ENCODE results near the gene ADPRH.
"Not testable (repeated sequence)": the region's sequence is repeated elsewhere in the genome, so short reads cannot be mapped to it uniquely, and the experiment has no call there.

The ADPRH gene

DNA sequence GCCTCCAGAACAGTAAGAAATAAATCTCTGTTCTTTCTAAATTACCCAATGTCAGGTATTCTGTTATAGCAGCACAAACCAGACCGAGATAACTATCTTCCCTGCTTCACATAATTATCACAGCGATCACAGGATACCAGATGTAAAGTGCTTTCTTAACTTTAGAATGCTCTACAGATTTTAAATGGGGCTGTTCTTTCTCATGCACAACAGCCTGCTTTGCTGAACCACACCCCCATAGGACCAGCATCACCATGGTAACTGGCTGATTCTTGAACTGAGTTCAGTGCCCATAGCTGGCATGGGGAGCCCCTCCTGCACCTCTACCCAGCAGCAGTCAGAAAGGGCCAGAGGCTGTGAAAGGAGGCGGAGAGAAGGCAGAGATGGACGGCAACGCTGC, 27.7 kb upstream of the ADPRH start:
- no peak for TF ChIP-seq PKNOX1 (IDR thresholded peaks at IDR 0.05)
- ChIA-PET CTCF (no interaction called here), POLR2A (no interaction called here)
- no peak for DNase-seq (ENCODE audit: extremely low spot score)

GRCh38 chr3:119552928-119553327, 26.4 kb upstream of the ADPRH start:
- CTCF ChIA-PET; DNase-seq (ENCODE audit: extremely low spot score); POLR2A ChIA-PET: not testable (repeated sequence)

GRCh38 chr3:119553823-119554415, 25.4 kb upstream of the ADPRH start:
- TF ChIP-seq PKNOX1 (IDR thresholded peaks at IDR 0.05) (no peak), FOXK2 (IDR thresholded peaks at IDR 0.05) (no peak)
- POLR2A ChIA-PET = no interaction called here
- no peak for DNase-seq (ENCODE audit: extremely low spot score)
- CTCF ChIA-PET = no interaction called here

DNA sequence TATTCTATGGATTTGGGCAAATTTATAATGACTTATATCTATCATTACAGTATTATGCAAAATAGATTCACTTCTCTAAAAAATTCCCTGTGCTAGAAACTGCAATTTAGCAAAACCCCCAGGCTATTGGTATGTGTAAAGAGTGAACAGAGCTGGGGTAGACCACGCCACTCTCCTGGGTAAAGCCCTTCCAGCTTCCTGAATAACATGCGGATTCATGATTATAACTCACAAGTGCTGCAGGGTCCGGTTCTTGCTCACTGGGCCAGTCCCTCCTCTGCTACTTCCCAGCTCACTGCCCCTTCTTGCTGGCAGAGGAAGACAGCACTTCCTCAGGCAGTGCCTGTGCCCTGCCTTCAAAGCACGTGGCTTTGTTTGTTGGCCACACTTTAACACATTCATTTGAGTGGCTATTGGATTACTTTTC, 24.0 kb upstream of the ADPRH start:
- ChIA-PET CTCF (no interaction called here), POLR2A (no interaction called here)
- no peak for TF ChIP-seq BHLHE40 (IDR thresholded peaks at IDR 0.05; ENCODE audit: borderline replicate concordance)
- no peak for TF ChIP-seq FOXA1 (IDR thresholded peaks at IDR 0.05)
- no peak for TF ChIP-seq LEF1 (IDR thresholded peaks at IDR 0.05; ENCODE audit: borderline replicate concordance)
- no peak for TF ChIP-seq SUZ12 (IDR thresholded peaks at IDR 0.05)
- no peak for TF ChIP-seq NFRKB (IDR thresholded peaks at IDR 0.05)
- TF ChIP-seq ZNF384 (IDR thresholded peaks at IDR 0.05) = no peak
- TF ChIP-seq PKNOX1 (IDR thresholded peaks at IDR 0.05) = no peak
- no peak for TF ChIP-seq ELF4 (IDR thresholded peaks at IDR 0.05)
- no peak for TF ChIP-seq L3MBTL2 (conservative IDR thresholded peaks at IDR 0.05)
- TF ChIP-seq SP1 (IDR thresholded peaks at IDR 0.05) = no peak
- no peak for TF ChIP-seq FOXK2 (IDR thresholded peaks at IDR 0.05)
- no peak for TF ChIP-seq TARDBP (IDR thresholded peaks at IDR 0.05)
- TF ChIP-seq HDGF (IDR thresholded peaks at IDR 0.05; ENCODE audit: borderline replicate concordance) = no peak
- DNase-seq (ENCODE audit: extremely low spot score) = no peak

DNA sequence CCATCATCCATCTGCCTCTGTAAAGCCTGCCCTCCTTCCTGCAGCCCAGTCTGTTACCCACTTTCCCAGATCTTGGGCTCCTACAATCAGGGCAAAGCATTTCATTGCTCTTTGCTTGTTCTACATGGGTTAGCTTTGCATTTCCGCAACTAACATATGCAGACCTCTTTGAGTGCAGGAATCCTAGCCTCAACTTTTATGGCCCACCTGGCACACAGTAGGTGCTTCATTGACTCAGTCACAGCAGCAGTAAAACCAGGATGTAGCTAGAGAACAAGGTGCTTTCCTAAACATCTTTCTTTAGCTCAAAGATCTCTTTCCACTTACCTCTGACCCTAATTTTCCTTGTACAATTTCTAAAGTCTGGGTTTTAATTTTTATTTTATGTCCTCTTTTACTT, 23.4 kb upstream of the ADPRH start:
- ChIA-PET CTCF (no interaction called here), POLR2A (no interaction called here)
- no peak for TF ChIP-seq BHLHE40 (IDR thresholded peaks at IDR 0.05; ENCODE audit: borderline replicate concordance)
- TF ChIP-seq SP1 (IDR thresholded peaks at IDR 0.05) = no peak
- TF ChIP-seq SUZ12 (IDR thresholded peaks at IDR 0.05) = no peak
- TF ChIP-seq HDGF (IDR thresholded peaks at IDR 0.05; ENCODE audit: borderline replicate concordance) = no peak
- no peak for TF ChIP-seq NFRKB (IDR thresholded peaks at IDR 0.05)
- TF ChIP-seq FOXM1 (IDR thresholded peaks at IDR 0.05; ENCODE audit: borderline replicate concordance) = no peak
- no peak for TF ChIP-seq L3MBTL2 (conservative IDR thresholded peaks at IDR 0.05)
- no peak for TF ChIP-seq ARNT (IDR thresholded peaks at IDR 0.05)
- no peak for TF ChIP-seq PKNOX1 (IDR thresholded peaks at IDR 0.05)
- no peak for TF ChIP-seq ELF4 (IDR thresholded peaks at IDR 0.05)
- DNase-seq (ENCODE audit: extremely low spot score) = no peak

DNA sequence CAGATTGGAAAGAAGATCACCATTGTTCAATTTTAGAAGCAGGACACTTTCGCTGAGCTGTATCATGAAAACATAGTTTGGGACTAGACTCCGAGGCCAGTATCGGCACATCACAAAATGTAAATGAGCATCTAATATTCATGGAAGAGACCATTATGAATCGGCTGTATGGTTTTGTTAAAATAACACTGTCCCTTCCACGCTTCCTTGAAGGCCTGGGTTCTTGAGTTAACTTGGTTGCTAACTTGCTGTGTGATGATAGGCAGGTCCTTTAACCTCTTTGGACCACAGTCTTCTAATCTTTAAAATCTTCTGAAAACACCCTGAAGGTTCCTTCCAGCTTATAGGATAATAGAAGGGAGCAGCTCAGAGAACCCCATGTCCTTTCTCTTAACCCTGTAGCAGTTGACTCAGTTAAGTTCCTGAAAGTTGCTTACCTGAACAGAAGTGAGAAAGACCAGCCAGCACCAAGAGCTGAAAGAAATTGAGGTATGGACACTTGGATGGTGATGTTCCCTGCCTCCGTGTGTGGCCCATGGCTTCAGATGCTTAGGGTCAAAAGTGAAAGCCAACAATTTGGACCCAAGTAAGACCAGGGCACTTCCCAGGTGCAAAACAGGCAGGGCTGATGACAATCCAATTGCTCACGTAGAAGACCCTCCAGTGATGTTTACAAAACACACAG, 22.0 kb upstream of the ADPRH start:
- TF ChIP-seq ARNT (IDR thresholded peaks at IDR 0.05) = no peak
- TF ChIP-seq TARDBP (IDR thresholded peaks at IDR 0.05) = no peak
- TF ChIP-seq ELF4 (IDR thresholded peaks at IDR 0.05) = no peak
- no peak for TF ChIP-seq CTBP1 (IDR thresholded peaks at IDR 0.05; ENCODE audit: borderline replicate concordance)
- no peak for TF ChIP-seq BHLHE40 (IDR thresholded peaks at IDR 0.05; ENCODE audit: borderline replicate concordance)
- no peak for TF ChIP-seq L3MBTL2 (conservative IDR thresholded peaks at IDR 0.05)
- no peak for TF ChIP-seq FOXK2 (IDR thresholded peaks at IDR 0.05)
- TF ChIP-seq LEF1 (IDR thresholded peaks at IDR 0.05; ENCODE audit: borderline replicate concordance) = no peak
- no peak for TF ChIP-seq SUZ12 (IDR thresholded peaks at IDR 0.05)
- no peak for TF ChIP-seq FOXM1 (IDR thresholded peaks at IDR 0.05; ENCODE audit: borderline replicate concordance)
- no peak for TF ChIP-seq HDGF (IDR thresholded peaks at IDR 0.05; ENCODE audit: borderline replicate concordance)
- no peak for TF ChIP-seq ZNF384 (IDR thresholded peaks at IDR 0.05)
- TF ChIP-seq SP1 (IDR thresholded peaks at IDR 0.05) = no peak
- no peak for DNase-seq (ENCODE audit: extremely low spot score)
- ChIA-PET POLR2A (no interaction called here), CTCF (no interaction called here)

GRCh38 chr3:119557877-119558269, 21.4 kb upstream of the ADPRH start:
- TF ChIP-seq FOXK2 (IDR thresholded peaks at IDR 0.05) (no peak), CTBP1 (IDR thresholded peaks at IDR 0.05; ENCODE audit: borderline replicate concordance) (no peak), LEF1 (IDR thresholded peaks at IDR 0.05; ENCODE audit: borderline replicate concordance) (no peak), FOXA1 (IDR thresholded peaks at IDR 0.05) (no peak), TARDBP (IDR thresholded peaks at IDR 0.05) (no peak), HDGF (IDR thresholded peaks at IDR 0.05; ENCODE audit: borderline replicate concordance) (no peak), ELF4 (IDR thresholded peaks at IDR 0.05) (no peak), ARNT (IDR thresholded peaks at IDR 0.05) (no peak), FOXM1 (IDR thresholded peaks at IDR 0.05; ENCODE audit: borderline replicate concordance) (no peak), SUZ12 (IDR thresholded peaks at IDR 0.05) (no peak), L3MBTL2 (conservative IDR thresholded peaks at IDR 0.05) (no peak), PKNOX1 (IDR thresholded peaks at IDR 0.05) (no peak), ZNF384 (IDR thresholded peaks at IDR 0.05) (no peak), SP1 (IDR thresholded peaks at IDR 0.05) (no peak), BHLHE40 (IDR thresholded peaks at IDR 0.05; ENCODE audit: borderline replicate concordance) (no peak), NFRKB (IDR thresholded peaks at IDR 0.05) (no peak)
- DNase-seq (ENCODE audit: extremely low spot score) = no peak
- POLR2A ChIA-PET = no interaction called here
- CTCF ChIA-PET = no interaction called here

Measured in HEK293T (cell line).